ENCODE data around the gene FAM3A.

The FAM3A gene

GRCh38 chrX:154458954-154459778 is 56.9 kb downstream of the FAM3A start:
- DNase-seq (ENCODE audit: low spot score): peak; percentile 42

GRCh38 chrX:154458116-154458953 is 57.7 kb downstream of the FAM3A start, which contains the start of gene PLXNA3:
TSS of gene PLXNA3 (plus strand) at chrX:154458281. CDS start at chrX:154460184, 1,903 bp downstream.
- DNase-seq (ENCODE audit: low spot score): peak; percentile 47

- DNase-seq (ENCODE audit: low spot score): peak; percentile 56
Observed at GRCh38 chrX:154457491-154458115, 58.4 kb downstream of the FAM3A start.
